NCI-H2196 treated with DMSO at 0.1 percent for 48 hours (cell line): ENCODE measurements around the gene RCOR1.
A peak's percentile ranks its signal among the peaks of the same experiment; 100 is the strongest.
"Not testable (repeated sequence)": the region's sequence is repeated elsewhere in the genome, so short reads cannot be mapped to it uniquely, and the experiment has no call there.

Source experiments
- DNase-seq: peaks from one replicate; lab custom pipeline; 2025; ENCODE audit not compliant: unreplicated experiment; lab: John Stamatoyannopoulos, UW

RCOR1 gene

GRCh38 chr14:102591944-102592762 lies at the start of gene RCOR1:
RCOR1 (plus strand) TSS chr14:102592649; CDS start chr14:102592887, 238 bp downstream.
- peak; percentile 78 for DNase-seq

- no peak for DNase-seq
These were observed 48.3 kb upstream of the RCOR1 start for GRCh38 chr14:102544046-102544746.

- DNase-seq: no peak
These were observed 47.5 kb upstream of the RCOR1 start for GRCh38 chr14:102544747-102545460.

- DNase-seq: no peak
These were observed 46.8 kb upstream of the RCOR1 start for GRCh38 chr14:102545461-102546265.

- DNase-seq: no peak
These were observed 43.7 kb upstream of the RCOR1 start for GRCh38 chr14:102548616-102549240.

GRCh38 chr14:102550927-102551401 lies 41.5 kb upstream of the RCOR1 start:
- not testable (repeated sequence) for DNase-seq

GRCh38 chr14:102551995-102552705 lies 40.3 kb upstream of the RCOR1 start:
- DNase-seq: no peak

- no peak for DNase-seq
These were observed 37.3 kb upstream of the RCOR1 start for GRCh38 chr14:102554821-102555819.

GRCh38 chr14:102556098-102556677 lies 36.3 kb upstream of the RCOR1 start:
- DNase-seq: no peak

GRCh38 chr14:102557434-102558226 lies 34.8 kb upstream of the RCOR1 start:
- DNase-seq: no peak

- no peak for DNase-seq
These were observed 33.9 kb upstream of the RCOR1 start for GRCh38 chr14:102558556-102558955.

- no peak for DNase-seq
These were observed 31.8 kb upstream of the RCOR1 start for GRCh38 chr14:102560458-102561261.

- no peak for DNase-seq
These were observed 27.0 kb upstream of the RCOR1 start for GRCh38 chr14:102565331-102565887.

- DNase-seq: no peak
These were observed 26.5 kb upstream of the RCOR1 start for GRCh38 chr14:102565959-102566358.

- no peak for DNase-seq
These were observed 24.3 kb upstream of the RCOR1 start for GRCh38 chr14:102568115-102568614.
